Kasumi-1 (cell line): ENCODE measurements around the gene GFRAL.
"Not testable (repeated sequence)": the region's sequence is repeated elsewhere in the genome, so short reads cannot be mapped to it uniquely, and the experiment has no call there.

ENCODE experiments used
- DNase-seq, 2 experiments: peaks; one replicate each; lab custom pipeline; 2025; lab: John Stamatoyannopoulos, UW

The GFRAL gene

GRCh38 chr6:55327169-55327568 is at the start of gene GFRAL:
Gene GFRAL (plus strand): TSS chr6:55327469. CDS start chr6:55327555, 86 bp downstream.
- DNase-seq = no peak

- no peak for DNase-seq
Measured at GRCh38 chr6:55277646-55278045, 49.6 kb upstream of the GFRAL start.

- DNase-seq = no peak
Measured at GRCh38 chr6:55281215-55281614, 46.1 kb upstream of the GFRAL start.

DNA sequence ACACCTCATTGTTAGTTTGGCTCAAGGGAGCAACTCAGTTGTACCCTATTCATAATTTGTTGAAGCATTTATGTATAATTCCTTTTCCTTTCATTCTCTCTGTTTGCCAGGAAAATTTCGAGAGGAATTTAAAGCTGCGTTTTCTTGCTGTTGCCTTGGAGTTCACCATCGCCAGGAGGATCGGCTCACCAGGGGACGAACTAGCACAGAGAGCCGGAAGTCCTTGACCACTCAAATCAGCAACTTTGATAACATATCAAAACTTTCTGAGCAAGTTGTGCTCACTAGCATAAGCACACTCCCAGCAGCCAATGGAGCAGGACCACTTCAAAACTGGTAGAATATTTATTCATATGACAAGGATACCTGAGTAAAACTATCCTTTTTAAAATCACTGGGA is 45.2 kb upstream of the GFRAL start:
- DNase-seq = no peak

DNA sequence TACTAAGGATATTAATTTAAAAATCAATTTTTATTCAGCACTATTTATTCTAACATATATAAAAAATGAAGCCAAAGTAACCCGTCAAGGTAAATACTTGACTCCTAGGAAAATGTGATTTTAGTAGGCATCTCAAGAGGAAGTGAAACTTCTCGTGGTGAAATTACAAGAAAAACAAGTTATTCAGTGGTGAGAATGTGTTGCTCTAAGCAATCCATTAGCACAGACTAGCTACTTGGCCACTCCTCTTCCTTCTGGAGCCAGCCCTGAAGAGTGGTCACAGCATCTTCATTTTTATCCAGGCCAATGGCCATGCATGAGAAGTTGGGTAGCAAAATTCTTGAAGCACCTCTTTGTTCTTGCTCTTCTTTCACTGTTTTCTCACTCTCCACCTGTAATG is 40.4 kb upstream of the GFRAL start:
- peak in 1 of 2 experiments; percentile 6 for DNase-seq

- no peak for DNase-seq
Measured at GRCh38 chr6:55290736-55291135, 36.5 kb upstream of the GFRAL start.

DNA sequence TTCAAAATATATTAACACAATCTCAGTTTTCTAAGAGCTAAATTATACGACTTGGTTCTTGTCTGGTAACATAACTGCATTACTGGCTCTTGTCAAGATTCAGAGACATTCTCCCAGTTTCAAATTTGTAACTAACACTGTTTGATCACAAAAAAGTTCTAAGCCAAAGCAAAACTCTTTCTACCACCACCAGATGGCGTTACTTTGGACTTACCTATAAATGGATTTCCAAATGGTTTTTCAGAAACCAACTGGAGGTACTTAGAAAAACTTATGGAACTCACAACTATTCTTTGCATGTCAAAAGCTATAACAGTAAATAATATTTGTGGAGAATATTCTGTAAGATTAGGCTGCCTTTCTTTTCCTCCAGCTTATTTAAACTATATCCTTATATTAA is 34.2 kb upstream of the GFRAL start:
- peak; percentile 19 to 31 for DNase-seq

GRCh38 chr6:55297214-55297613 is 30.1 kb upstream of the GFRAL start:
- not testable (repeated sequence) for DNase-seq

GRCh38 chr6:55299286-55299985 is 27.8 kb upstream of the GFRAL start:
- DNase-seq = no peak

DNA sequence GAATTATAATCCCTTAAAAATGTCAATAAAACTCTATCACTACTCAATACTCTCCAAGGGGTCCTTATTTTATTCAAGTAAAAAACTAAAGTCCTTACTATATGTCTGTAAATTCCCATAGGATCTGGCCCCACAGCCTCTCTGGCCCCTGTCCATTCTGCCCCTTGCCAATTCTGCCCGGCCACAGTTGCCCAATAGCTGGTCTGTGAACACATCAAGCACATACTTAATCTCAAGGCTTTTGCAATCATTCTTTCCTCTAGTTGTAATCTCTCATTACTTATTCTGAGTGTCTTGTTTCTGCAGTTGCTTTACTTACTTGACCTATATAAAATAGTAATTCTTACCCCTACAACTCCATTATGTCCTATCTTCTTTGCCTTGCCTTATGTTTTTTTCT is 22.5 kb upstream of the GFRAL start:
- no peak for DNase-seq

DNA sequence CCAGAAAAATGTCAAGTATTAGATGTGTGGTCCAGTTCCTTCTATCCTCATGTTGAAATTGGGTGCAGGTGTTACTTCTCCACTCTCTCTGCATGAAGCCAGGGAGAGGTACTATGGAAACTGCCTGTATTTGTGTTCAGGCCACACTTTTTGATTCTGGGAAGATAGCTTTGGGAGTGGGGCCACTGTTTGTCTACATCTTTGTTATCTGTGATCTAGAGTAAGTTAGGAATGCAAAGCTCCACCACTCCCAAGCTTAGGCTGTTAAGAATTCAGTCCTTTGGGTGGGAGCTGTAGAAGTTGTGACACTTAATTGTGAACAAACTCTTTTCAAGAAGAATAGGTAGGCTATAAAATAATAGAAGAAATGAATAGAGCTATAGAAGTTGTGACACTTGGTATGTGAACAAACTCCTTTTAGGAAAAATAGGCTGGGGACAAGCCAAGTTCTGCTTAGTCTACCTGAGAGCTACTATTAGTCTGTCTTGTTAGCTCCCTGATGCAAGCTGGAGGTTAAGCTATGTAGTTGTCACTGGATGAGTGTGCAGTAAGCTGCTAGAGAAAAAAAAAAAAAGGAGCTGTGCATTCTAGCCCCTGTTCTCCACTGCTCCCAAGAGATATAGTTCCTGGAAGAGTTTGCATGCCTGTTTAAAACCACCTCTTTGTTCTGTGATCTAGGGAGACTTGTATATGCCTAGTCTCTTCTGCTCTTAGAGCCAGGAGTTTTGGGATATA is 7.1 kb upstream of the GFRAL start:
- no peak for DNase-seq

DNA sequence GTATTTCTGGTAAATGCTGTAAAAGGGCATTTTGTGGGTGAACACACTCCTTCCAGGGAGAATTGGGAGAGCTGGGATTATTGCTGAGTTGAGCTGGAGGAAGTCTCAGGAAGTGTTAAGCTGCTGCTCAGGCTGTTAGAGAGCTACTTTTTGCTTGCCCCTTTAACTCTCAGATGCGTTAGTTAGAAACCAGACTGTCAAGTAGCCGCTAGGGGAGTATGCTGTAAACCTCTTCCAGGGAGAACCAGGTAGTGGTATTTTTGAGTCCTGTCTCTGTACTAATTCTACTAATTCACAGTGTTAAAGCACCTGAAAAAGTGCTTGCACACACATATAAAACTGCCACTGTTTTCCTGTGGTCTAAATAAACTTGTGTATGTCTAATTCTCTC is 6.6 kb upstream of the GFRAL start:
- no peak for DNase-seq

GRCh38 chr6:55377150-55377549 is 49.9 kb downstream of the GFRAL start:
- no peak for DNase-seq

- no peak for DNase-seq
Measured at GRCh38 chr6:55379471-55379870, 52.2 kb downstream of the GFRAL start.

DNA sequence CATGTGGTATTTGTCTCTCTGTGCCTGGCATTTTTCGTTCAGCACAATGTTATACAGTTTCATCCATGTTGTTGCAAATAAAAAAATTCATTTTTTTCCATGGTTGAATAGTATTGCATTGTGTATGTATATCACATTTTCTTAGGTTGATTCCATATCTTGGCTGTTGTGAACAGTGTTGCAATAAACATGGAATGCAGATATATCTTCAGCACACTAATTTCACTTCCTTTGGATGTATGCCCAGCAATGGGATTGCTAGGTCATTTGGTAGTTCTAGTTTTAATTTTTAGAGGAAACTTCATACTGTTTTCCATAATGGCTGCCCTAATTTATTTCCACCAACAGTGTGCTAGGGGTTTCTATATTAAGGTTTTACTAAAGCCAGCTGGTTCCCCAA is 52.6 kb downstream of the GFRAL start:
- no peak for DNase-seq

- DNase-seq = no peak
Measured at GRCh38 chr6:55388211-55388610, 60.9 kb downstream of the GFRAL start.

DNA sequence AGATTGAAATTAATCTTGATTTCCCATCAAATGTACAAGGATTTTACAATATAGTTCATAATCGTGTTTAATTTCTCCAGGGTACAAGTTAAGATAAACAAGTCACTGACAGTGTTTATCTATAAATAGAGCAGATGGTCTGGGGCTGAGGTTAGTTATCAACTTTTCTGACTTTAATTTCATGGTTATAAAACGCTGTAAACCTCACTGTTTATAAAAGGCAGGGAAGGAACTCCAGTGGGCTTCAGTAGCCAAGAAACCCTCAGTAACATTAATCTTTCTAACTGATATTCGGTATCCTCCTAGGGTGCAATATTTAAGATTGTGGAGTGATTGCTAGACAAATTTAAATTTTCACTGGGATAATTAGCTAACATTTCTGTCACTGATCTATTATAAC is 68.6 kb downstream of the GFRAL start:
- no peak for DNase-seq

GRCh38 chr6:55397986-55398385 is 70.7 kb downstream of the GFRAL start:
- no peak for DNase-seq

GRCh38 chr6:55399351-55399750 is 72.1 kb downstream of the GFRAL start:
- no peak for DNase-seq

DNA sequence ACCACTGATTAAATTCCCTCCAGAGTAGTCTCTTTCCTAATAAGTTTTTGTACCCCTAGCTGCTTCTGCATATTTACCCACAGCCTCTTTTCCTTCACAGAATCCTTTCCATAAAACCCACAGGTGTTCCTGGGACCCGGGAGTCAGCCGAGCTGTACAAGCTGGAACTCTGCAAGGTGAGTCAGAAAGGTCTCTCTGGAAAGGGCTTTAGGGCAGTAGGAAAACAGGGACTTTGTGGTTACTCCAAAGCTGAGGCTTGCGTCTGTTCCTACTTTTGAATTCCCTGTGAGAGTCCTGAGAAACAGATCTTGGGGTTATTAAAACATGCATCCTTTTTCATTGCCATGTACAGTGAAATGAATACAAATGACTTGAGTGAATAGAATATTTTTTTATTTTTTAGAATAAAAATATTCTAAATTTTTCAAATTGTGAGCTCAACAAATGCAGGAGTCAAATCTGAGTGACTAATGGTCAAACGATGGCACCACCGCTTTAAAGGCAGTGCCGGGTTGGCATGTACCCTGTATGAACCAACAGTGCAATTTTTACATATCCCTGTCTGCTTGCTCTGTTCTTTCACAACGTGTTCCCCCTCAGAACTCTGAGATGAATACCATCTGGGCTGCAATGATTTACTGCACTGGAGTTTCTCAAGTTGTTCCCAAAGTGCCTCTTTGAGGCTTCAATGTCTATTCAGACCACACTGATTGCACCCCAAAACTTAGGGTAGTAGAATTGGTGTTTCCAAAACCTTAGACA is 78.4 kb downstream of the GFRAL start:
- DNase-seq = no peak

DNA sequence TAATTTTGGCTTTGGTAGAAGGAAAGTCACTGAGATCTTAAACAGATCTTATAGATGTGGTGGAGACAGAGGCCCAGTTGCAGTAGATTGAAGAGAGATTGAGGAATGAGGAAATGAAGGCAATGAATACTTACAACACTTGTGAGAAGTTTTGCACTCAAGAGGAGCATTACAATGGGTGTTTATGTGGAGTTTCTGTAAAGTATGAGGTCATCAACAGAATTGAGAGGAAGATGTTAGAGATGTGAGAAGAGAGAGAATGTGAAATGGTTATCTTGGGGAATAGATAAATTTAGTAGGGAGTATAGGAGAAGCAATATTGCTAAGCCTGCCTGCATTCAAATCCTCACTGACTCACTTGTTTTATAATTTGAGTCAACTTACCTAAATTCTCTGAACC is 83.4 kb downstream of the GFRAL start:
- no peak for DNase-seq

DNA sequence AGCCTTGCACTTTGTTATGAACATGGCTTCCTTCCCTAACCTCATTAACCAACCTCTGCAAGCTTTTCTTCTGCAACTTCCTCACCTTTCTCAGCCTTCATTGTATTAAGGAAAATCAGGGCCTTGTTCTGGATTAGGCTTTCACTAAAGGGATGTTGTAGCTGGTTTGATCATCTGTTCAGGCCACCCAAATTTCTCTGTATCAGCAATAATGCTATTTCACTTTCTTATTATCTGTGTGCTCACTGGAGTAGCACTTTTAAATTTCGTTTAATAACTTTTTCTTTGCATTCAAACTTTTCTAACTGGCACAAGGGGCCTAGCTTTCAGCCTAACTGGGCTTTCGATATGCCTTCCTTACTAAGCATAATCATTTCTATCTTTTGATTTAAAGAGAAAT is 96.7 kb downstream of the GFRAL start:
- DNase-seq = no peak
